Activated T-helper 17 cell treated with anti-CD3 and anti-CD28 coated beads, Interleukin-2, amount 50 U/mL, for 72 hours (primary cell): Measurements from ENCODE around the gene HOXA6. TPM values are rescaled to one million over a fixed set of nuclear protein-coding genes. Genes with fewer than 3 reads are reported as not detected.

Experiments
- ATAC-seq: fragments of 150-1000 bp; cut with Tn5 transposase; replicated peaks from 2 replicates; pipeline ENCODE4 v1.10.0; 2021; ENCODE audit warnings: mild to moderate bottlenecking, moderate library complexity
- H3K27ac Mint-ChIP-seq: one replicate; pipeline ENCODE4 v1.8.0; 2022; ENCODE audit warnings: mixed read lengths
- H3K27me3 Mint-ChIP-seq: one replicate; pipeline ENCODE4 v1.8.0; 2022; ENCODE audit warnings: mixed read lengths
- H3K36me3 Mint-ChIP-seq: one replicate; pipeline ENCODE4 v1.8.0; 2022; ENCODE audit warnings: low read depth, mild to moderate bottlenecking, mixed read lengths
- H3K4me1 Mint-ChIP-seq: one replicate; pipeline ENCODE4 v1.8.0; 2022; ENCODE audit warnings: mixed read lengths
- H3K4me3 Mint-ChIP-seq: one replicate; pipeline ENCODE4 v1.8.0; 2022; ENCODE audit warnings: mild to moderate bottlenecking, mixed read lengths
- H3K9me3 Mint-ChIP-seq: one replicate; pipeline ENCODE4 v1.8.0; 2022; ENCODE audit warnings: mixed read lengths
- total RNA-seq, 2 donors: library from RNA; stranded (reverse); gene quantifications; one replicate each; pipeline ENCODE4 v1.2.3, GENCODE V29; 2022

The HOXA6 gene
- total RNA-seq, 2 donors from 2014 or later = not detected

GRCh38 chr7:27163288-27164044 is 15.9 kb upstream of the HOXA6 start:
- Mint-ChIP-seq H3K27me3 (peaks cover 55% of the 10 kb centered on the region), H3K36me3 (peaks cover 10% of the 10 kb centered on the region), H3K9me3 (no peaks in the 10 kb centered on the region), H3K4me3 (no peak overlapping the region), H3K4me1 (peaks cover 5% of the 10 kb centered on the region), H3K27ac (no peak overlapping the region)
- ATAC-seq = no peak

GRCh38 chr7:27162561-27163287 is 15.2 kb upstream of the HOXA6 start:
- peaks cover 10% of the 10 kb centered on the region for H3K4me1 Mint-ChIP-seq

DNA sequence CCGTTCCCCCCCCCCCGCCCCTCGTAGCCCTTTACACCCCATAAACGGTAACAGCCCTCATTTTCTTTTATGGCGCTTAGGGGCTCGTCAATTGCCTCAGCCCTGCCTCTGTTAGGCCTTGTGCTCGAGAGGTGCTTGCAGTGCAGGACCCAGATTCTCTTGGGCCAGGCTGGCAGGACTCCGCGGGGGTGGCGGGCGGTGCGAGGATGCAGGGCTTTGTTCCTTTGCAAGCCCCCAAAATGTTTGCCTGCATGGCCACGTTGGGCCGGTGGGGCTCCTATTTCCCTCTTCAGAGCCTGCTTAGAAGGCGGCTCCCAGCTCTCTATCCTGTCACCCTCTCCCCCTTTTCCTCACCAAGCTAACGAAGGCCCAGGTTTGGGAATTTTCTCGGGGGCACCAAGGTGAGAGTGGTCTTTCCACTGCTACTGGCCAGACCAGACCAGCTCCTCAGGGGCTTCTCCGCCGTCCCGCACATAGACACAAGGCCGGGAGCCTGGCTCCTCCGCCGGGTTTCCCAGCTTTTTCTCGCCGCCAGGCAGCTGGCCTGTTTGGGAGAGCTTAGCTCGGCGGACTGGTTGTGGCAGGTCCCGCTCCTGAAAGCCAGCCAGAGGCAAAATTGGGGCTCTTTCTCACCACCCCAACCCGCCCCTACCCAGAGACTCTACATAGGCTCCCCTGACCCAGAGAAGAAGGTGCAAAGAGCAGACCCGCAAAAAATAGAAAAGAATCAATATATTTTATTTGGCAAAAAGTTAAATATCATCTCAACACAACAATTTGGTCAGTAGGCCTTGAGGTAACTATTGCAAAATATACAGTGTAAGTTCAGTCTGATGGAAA is 14.4 kb upstream of the HOXA6 start:
- no peak overlapping the region for H3K27ac Mint-ChIP-seq
- peaks cover 10% of the 10 kb centered on the region for H3K4me1 Mint-ChIP-seq
- peaks cover 11% of the 10 kb centered on the region for H3K36me3 Mint-ChIP-seq
- no peaks in the 10 kb centered on the region for H3K9me3 Mint-ChIP-seq
- no peak overlapping the region for H3K4me3 Mint-ChIP-seq
- peaks cover 57% of the 10 kb centered on the region for H3K27me3 Mint-ChIP-seq
- ATAC-seq = no peak

More at GRCh38 chr7:27162561-27163287, 15.2 kb upstream of the HOXA6 start:
- no peak for ATAC-seq
- no peak overlapping the region for H3K27ac Mint-ChIP-seq
- H3K27me3 Mint-ChIP-seq = peaks cover 57% of the 10 kb centered on the region
- H3K9me3 Mint-ChIP-seq = no peaks in the 10 kb centered on the region
- H3K36me3 Mint-ChIP-seq = peaks cover 11% of the 10 kb centered on the region
- no peak overlapping the region for H3K4me3 Mint-ChIP-seq

DNA sequence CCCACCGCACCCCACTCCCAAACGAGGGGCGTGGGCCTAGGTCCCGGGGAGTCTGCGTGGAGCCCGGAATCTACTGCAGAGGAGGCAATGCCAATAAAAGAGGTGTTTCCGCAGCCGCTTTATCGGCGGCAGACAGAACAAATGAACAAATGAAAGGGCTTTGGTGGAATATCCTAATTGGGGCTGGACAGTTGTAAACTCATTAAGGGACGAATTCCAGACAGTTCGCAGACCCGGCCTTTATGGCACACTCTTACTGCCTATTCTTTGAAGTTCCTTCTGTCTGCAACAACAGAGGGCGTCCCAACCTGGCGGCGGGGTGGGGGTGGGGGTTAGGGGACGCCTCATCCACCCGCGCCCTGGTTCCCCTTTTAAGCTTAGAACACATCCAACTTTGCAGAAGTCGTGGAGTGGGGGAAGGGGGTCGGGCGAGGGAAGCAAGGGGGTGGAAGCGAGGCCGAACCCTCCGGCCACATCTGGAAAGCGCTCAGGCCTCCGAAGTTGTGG is 13.7 kb upstream of the HOXA6 start:
- H3K4me3 Mint-ChIP-seq = peak overlapping the region; percentile 54
- no peaks in the 10 kb centered on the region for H3K9me3 Mint-ChIP-seq
- peaks cover 10% of the 10 kb centered on the region for H3K4me1 Mint-ChIP-seq
- no peak overlapping the region for H3K27ac Mint-ChIP-seq
- peaks cover 60% of the 10 kb centered on the region for H3K27me3 Mint-ChIP-seq
- no peak for ATAC-seq
- H3K36me3 Mint-ChIP-seq = peaks cover 11% of the 10 kb centered on the region

GRCh38 chr7:27160546-27161213 is 13.1 kb upstream of the HOXA6 start:
- H3K9me3 Mint-ChIP-seq = no peaks in the 10 kb centered on the region
- peaks cover 57% of the 10 kb centered on the region for H3K27me3 Mint-ChIP-seq
- ATAC-seq = peak; percentile 68
- H3K4me1 Mint-ChIP-seq = peaks cover 8% of the 10 kb centered on the region
- H3K36me3 Mint-ChIP-seq = peaks cover 8% of the 10 kb centered on the region
- no peak overlapping the region for H3K27ac Mint-ChIP-seq
- H3K4me3 Mint-ChIP-seq = peak overlapping the region; percentile 54

DNA sequence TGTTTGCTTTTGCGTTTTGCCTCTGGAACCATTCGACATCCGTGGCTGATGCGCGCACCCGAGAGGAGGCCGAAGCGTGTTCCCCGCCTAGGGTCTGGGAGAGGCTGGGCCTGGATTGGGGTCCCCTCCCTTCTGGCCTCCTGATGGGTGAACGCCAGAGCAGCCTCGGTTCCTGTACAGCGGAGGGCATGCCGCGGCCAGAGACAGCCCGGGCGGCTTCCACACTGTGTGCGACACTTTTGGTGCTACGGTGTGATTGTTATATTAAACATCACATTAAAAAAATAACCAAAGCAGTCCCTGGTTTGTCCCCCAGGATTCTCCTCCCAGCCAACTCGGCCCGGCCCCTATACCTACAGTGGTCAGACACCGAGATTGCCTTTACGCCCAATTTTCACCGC is 12.6 kb upstream of the HOXA6 start:
- no peak for ATAC-seq
- Mint-ChIP-seq H3K9me3 (no peaks in the 10 kb centered on the region), H3K27ac (no peak overlapping the region), H3K4me3 (peak overlapping the region; percentile 54), H3K36me3 (peaks cover 5% of the 10 kb centered on the region), H3K27me3 (peaks cover 59% of the 10 kb centered on the region), H3K4me1 (peaks cover 6% of the 10 kb centered on the region)

DNA sequence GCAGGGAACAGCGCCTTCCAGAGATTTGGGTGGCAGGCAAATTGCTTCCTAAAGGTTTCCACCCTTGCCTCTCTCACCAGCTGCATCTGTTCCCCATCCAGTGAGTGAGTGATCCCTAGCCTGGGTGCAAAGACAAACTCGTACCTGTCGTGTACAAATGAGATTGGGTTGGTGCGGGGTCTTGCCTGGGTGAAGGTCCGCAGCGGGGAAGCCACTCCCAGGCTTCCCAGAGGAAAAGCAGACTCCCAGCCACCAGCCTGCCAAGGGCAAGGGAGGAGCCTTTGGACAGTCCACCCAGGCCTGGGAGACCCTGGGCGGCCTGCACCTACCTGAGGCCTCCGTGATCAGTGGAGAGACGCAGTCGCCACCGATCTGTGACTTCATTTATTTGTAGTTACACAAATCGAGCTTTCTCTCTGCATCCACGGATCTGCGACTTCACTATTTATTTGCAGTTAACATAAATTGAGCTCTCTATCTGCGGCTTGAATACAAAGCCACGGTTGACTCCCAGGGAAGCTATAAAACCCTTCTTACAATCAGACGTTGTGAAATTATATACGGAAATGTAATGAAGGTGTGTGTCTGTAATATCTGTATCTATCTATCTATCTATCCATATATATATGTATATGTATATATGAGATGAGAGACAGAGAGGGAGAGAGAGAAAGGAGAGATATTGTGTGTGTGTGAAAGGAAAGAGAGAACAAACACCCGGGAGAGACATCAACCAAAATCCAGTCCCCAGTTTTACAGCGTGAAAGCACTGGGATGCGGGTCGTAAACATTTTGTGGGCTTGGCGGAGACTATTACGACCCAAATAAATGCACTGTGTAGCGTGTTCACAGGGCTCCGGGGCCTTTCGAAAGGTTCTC is 11.9 kb upstream of the HOXA6 start:
- Mint-ChIP-seq H3K9me3 (no peaks in the 10 kb centered on the region), H3K4me1 (peaks cover 11% of the 10 kb centered on the region), H3K36me3 (peaks cover 10% of the 10 kb centered on the region), H3K27me3 (peaks cover 65% of the 10 kb centered on the region), H3K27ac (no peak overlapping the region), H3K4me3 (peak overlapping the region; percentile 54)
- no peak for ATAC-seq

GRCh38 chr7:27158436-27159265 is 11.1 kb upstream of the HOXA6 start:
- H3K4me1 Mint-ChIP-seq = peaks cover 15% of the 10 kb centered on the region
- H3K27me3 Mint-ChIP-seq = peaks cover 67% of the 10 kb centered on the region
- H3K27ac Mint-ChIP-seq = no peak overlapping the region
- H3K4me3 Mint-ChIP-seq = no peak overlapping the region
- peaks cover 15% of the 10 kb centered on the region for H3K36me3 Mint-ChIP-seq
- no peak for ATAC-seq
- no peaks in the 10 kb centered on the region for H3K9me3 Mint-ChIP-seq

DNA sequence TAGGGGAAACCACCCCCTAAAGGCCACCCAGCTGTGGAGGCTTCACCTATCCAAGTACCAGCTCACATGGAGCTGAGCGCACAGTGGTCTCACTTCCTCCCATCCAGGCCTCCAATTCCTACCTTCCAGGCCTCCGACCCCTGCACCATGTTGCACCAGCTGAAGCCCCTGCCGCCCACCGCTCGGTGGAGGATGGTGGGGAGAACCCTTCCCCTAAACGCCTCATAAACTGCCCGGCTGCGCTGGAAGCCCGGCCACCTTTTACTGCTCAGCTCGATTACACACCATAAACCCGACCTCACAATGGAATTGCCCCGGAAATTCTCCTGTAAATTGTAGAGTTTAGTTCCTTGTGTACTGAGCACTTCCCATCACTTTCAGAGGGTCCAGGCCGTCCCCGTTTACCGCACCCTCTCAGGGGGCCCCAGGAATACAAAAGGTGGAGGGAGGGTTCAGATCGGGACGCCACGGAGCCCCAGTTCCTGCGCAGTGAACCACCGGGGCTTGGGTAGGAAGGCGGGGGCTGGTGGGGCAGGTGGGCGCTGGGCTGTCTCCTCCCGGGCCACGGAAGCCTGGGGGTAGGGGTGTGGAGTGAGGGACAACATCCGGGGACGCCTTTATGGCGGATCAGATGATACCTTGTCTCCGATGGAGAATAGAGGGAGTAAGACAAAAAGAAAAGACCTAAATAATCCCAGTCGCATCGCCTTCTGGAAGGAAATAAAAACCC is 10.3 kb upstream of the HOXA6 start:
- ATAC-seq = no peak
- H3K4me1 Mint-ChIP-seq = peaks cover 15% of the 10 kb centered on the region

DNA sequence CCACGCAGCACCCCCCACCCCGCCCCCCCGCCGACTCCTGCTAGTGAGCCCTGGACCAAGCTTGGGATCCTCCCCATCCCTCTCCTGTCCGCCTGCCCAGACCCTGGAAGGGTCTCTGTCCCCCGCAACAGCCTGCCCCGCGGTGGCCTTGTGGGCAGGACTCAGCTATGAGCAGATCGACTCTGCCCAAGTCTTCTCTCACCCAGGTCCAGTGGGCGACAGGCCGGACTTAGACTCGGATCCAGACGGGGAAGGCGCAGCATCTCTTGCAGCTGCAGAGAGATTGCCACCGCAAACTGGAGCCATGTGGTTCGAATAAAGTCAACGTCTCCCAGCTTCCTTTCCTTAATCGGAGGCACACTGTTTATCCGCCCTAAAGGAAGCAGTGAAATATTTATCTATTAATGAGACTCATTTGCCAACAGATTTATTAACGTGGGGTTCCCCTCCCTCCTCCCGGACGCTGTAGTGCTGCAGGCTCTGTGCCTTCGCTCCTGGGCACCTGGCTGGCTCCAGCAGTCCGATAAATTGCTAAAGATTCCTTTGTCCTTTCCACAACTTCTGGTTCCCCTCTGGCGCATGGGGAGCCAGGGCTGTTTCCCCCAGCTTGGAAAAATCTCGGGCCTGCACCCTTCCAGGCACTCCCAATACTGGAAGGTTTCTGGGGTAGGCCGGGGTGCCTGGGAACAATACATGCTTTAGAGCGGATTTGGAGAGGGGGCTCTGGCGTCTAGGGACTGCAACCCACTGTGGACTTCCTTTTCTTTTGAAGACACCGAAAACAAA is 9.5 kb upstream of the HOXA6 start:
- Mint-ChIP-seq H3K4me3 (no peak overlapping the region), H3K9me3 (no peaks in the 10 kb centered on the region), H3K27ac (no peak overlapping the region), H3K4me1 (peaks cover 15% of the 10 kb centered on the region), H3K36me3 (peaks cover 16% of the 10 kb centered on the region), H3K27me3 (peaks cover 59% of the 10 kb centered on the region)
- no peak for ATAC-seq

More for the DNA sequence above, 10.3 kb upstream of the HOXA6 start:
- no peaks in the 10 kb centered on the region for H3K9me3 Mint-ChIP-seq
- no peak overlapping the region for H3K27ac Mint-ChIP-seq
- no peak overlapping the region for H3K4me3 Mint-ChIP-seq
- peaks cover 16% of the 10 kb centered on the region for H3K36me3 Mint-ChIP-seq
- H3K27me3 Mint-ChIP-seq = peaks cover 66% of the 10 kb centered on the region

- Mint-ChIP-seq H3K36me3 (peaks cover 16% of the 10 kb centered on the region), H3K4me3 (peak within 1 kb of the TSS; percentile 72), H3K9me3 (no peaks in the 10 kb centered on the region), H3K27ac (no peak within 1 kb of the TSS), H3K27me3 (peaks cover 64% of the 10 kb centered on the region), H3K4me1 (peaks cover 19% of the 10 kb centered on the region)
- no peak for ATAC-seq
Measured at GRCh38 chr7:27156508-27156898, 8.9 kb upstream of the HOXA6 start, which contains the start of gene HOXA7. Gene HOXA7, minus strand, starts transcription at chr7:27156675. Its CDS starts 130 bp downstream, at chr7:27156545.
